HFFc6 (cell line): ENCODE measurements around the gene WDR49. TPM values are rescaled to one million over a fixed set of nuclear protein-coding genes. Genes with fewer than 3 reads are reported as not detected.

ENCODE experiments used
- DNase-seq: peaks from one replicate; pipeline ENCODE4 v3.0.0-alpha.2; 2018
- H3K27ac Mint-ChIP-seq: 2 replicates; pipeline ENCODE4 v1.8.0; 2020; ENCODE audit warnings: mild to moderate bottlenecking, mixed read lengths
- H3K27me3 Mint-ChIP-seq: 2 replicates; pipeline ENCODE4 v1.8.0; 2021; ENCODE audit warnings: mild to moderate bottlenecking, moderate library complexity, mixed read lengths; ENCODE audit not compliant: insufficient read depth
- H3K36me3 Mint-ChIP-seq: 2 replicates; pipeline ENCODE4 v1.8.0; 2021; ENCODE audit warnings: low read depth, mixed read lengths
- H3K4me1 Mint-ChIP-seq: 2 replicates; pipeline ENCODE4 v1.8.0; 2020; ENCODE audit warnings: low read depth, mixed read lengths
- H3K4me3 Mint-ChIP-seq: 2 replicates; pipeline ENCODE4 v1.8.0; 2020; ENCODE audit warnings: mild to moderate bottlenecking, moderate library complexity, mixed read lengths
- H3K9me3 Mint-ChIP-seq: 2 replicates; pipeline ENCODE4 v1.8.0; 2020; ENCODE audit warnings: mild to moderate bottlenecking, mixed read lengths
- total RNA-seq, 6 experiments: library from RNA; stranded (reverse); fragmentation: NEBNext Ultra II Directional; extraction: Animal tissue kit (Norgen Biotek cat#: 25700); gene quantifications; 2 replicates in 1 of 6; 3 replicates in 5 of 6; pipeline ENCODE4 v1.2.3, GENCODE V29; 2021
- TF ChIP-seq, protein P1 (sequence below): fragments of 200-600 bp; sonication (generic); IDR thresholded peaks from 2 replicates; pipeline ENCODE4 v1.5.0; 2021; ENCODE audit warnings: antibody characterized with exemption, mild to moderate bottlenecking

WDR49 gene
- total RNA-seq, 6 experiments from 2014 or later, result not detected

DNA sequence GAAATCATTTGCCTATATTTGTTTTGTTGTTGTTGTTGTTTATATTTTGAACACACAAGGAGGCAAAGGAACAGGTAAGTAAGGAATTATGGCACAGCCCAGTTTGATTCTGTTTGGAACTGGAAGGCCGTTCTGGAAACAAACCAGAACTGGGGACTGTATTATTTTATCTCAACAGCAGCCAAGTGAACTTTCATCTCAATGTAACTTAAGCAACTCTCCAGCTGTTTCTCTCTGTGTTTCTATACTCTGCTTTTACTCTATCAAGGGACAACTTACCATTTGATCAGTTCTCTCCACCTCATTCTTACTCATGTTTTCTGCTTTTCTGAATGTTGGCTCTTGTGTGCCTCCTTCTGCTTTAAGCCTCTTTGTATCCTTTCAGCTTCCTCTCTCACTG lies 16.0 kb upstream of the WDR49 start:
- Mint-ChIP-seq H3K27ac (no peak overlapping the region), H3K4me3 (no peak overlapping the region), H3K36me3 (peaks cover 16% of the 10 kb centered on the region), H3K4me1 (no peaks in the 10 kb centered on the region), H3K27me3 (no peaks in the 10 kb centered on the region), H3K9me3 (no peaks in the 10 kb centered on the region)
- DNase-seq, result no peak
- TF ChIP-seq, protein P1, sequence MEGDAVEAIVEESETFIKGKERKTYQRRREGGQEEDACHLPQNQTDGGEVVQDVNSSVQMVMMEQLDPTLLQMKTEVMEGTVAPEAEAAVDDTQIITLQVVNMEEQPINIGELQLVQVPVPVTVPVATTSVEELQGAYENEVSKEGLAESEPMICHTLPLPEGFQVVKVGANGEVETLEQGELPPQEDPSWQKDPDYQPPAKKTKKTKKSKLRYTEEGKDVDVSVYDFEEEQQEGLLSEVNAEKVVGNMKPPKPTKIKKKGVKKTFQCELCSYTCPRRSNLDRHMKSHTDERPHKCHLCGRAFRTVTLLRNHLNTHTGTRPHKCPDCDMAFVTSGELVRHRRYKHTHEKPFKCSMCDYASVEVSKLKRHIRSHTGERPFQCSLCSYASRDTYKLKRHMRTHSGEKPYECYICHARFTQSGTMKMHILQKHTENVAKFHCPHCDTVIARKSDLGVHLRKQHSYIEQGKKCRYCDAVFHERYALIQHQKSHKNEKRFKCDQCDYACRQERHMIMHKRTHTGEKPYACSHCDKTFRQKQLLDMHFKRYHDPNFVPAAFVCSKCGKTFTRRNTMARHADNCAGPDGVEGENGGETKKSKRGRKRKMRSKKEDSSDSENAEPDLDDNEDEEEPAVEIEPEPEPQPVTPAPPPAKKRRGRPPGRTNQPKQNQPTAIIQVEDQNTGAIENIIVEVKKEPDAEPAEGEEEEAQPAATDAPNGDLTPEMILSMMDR, result no peak

DNA sequence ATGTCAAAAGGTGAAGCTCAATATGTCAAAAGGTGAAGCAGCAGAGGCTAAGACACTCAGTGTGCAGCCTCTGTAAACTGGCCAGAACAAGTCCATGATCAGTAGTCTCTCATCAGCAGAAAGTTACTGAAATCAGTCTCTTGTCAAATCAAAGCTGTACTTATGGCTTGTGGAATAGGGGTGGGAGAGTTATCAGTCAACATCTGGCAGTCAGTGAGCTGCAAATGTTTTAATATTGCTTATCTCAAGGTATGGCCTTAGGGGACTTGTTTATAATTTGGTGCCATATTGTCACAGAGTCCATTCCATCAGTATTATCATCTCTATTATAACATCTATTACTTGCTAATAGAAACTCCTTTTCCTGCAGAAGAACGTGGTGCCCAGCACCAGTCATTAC lies 14.9 kb upstream of the WDR49 start:
- Mint-ChIP-seq H3K4me1 (no peaks in the 10 kb centered on the region), H3K36me3 (0 out of 2 replicates have a peak, but pooled peaks cover 6% of the 10 kb centered on the region), H3K27me3 (no peaks in the 10 kb centered on the region), H3K4me3 (no peak overlapping the region), H3K9me3 (no peaks in the 10 kb centered on the region), H3K27ac (no peak overlapping the region)
- TF ChIP-seq, protein P1, result no peak
- no peak for DNase-seq

DNA sequence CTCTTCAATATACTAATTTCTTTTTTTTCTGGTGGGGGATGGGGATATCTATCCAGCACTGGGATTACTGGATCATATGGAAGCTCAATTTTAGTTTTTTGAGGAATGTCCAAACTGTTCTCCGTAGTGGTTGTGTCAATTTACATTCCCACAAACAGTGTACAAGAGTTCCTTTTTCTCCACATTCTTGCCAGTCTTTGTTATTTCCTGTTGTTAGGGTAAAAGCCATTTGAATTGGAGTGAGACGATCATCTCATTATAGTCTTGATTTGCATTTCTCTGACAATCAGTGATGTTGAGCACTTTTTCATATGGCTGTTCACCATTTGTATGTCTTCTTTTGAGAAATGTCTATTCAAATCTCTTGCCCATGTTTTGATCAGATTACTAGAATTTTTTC lies 12.8 kb upstream of the WDR49 start:
- Mint-ChIP-seq H3K4me3 (no peak overlapping the region), H3K27ac (no peak overlapping the region)

DNA sequence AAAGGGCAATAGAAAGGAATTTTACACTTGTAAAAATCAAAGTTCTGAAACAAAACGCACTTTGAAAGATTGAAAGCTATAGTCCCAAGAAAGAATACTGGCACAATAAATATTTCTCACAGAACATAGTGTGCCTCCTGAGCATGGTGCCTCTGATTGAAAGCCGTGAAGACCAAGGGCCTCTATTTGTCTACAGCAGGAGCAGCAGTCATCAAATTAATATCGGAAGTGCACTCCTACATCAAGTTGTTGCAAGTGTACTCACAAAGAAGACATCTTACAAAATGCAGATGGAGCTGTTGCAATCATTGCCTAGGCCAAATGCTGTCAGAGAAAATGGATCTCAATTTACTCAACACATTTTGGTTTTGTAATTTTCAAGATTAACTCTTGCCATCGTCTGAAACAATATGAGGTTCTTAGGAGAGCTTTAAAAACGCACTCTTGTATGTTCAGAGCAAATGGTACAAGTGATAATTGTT lies 9.2 kb upstream of the WDR49 start:
- no peaks in the 10 kb centered on the region for H3K27me3 Mint-ChIP-seq

More for the DNA sequence above, 12.8 kb upstream of the WDR49 start:
- no peaks in the 10 kb centered on the region for H3K4me1 Mint-ChIP-seq
- H3K27me3 Mint-ChIP-seq, result no peaks in the 10 kb centered on the region
- no peaks in the 10 kb centered on the region for H3K36me3 Mint-ChIP-seq
- DNase-seq, result no peak
- no peaks in the 10 kb centered on the region for H3K9me3 Mint-ChIP-seq
- TF ChIP-seq, protein P1, result no peak

DNA sequence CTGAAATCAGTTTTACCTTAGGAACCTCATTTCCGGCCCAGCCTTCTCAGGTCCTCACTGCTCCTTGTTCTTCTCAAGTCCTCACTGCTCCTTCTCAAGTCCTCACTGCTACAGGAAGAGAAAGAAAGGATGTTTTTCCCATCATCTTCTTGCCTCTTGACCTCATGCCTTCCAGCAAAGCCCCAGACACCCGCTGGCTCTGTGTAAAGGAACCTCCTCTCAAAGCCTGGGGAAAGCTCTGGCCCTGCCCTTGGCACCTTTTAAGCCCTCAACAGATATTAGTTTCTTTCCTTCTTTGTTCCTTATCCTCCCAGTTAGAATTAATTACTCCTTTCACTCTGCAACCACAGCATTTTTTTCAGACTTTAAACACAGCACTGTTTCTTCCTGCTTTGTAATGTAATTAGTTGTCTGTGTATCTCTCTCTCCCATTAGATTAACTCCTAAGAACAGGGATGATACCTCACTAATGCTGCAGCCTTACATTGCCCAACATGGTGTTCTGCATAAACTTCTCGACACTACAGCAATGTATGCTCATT lies 4.0 kb upstream of the WDR49 start:
- TF ChIP-seq, protein P1, result no peak
- DNase-seq, result no peak
- no peak overlapping the region for H3K4me3 Mint-ChIP-seq
- no peaks in the 10 kb centered on the region for H3K9me3 Mint-ChIP-seq
- no peak overlapping the region for H3K27ac Mint-ChIP-seq
- H3K4me1 Mint-ChIP-seq, result no peaks in the 10 kb centered on the region
- no peaks in the 10 kb centered on the region for H3K36me3 Mint-ChIP-seq
- no peaks in the 10 kb centered on the region for H3K27me3 Mint-ChIP-seq

More for the DNA sequence above, 9.2 kb upstream of the WDR49 start:
- TF ChIP-seq, protein P1, result no peak
- Mint-ChIP-seq H3K27ac (no peak overlapping the region), H3K4me1 (no peaks in the 10 kb centered on the region), H3K4me3 (no peak overlapping the region), H3K9me3 (no peaks in the 10 kb centered on the region), H3K36me3 (no peaks in the 10 kb centered on the region)
- DNase-seq, result no peak
